SU-DHL-6 (cell line): Measurements from ENCODE around the gene KIF21B.

ENCODE experiments used
- EZH2phosphoT487 ChIP-seq: fragments of 200-600 bp; sonication (generic), shearing (Covaris generic); conservative IDR thresholded peaks from 2 replicates; pipeline ENCODE4 v1.6.1; 2018; ENCODE audit warnings: mild to moderate bottlenecking, antibody characterized with exemption, low read length, moderate library complexity, mixed read lengths
- TF ChIP-seq, protein P1 (sequence below): fragments of 200-600 bp; sonication (generic); IDR thresholded peaks from one replicate; pipeline ENCODE4 v1.5.1; 2017; ENCODE audit warnings: antibody characterized with exemption, mild to moderate bottlenecking, low read length, moderate library complexity; ENCODE audit not compliant: insufficient read depth, poor library complexity, severe bottlenecking

DNA sequence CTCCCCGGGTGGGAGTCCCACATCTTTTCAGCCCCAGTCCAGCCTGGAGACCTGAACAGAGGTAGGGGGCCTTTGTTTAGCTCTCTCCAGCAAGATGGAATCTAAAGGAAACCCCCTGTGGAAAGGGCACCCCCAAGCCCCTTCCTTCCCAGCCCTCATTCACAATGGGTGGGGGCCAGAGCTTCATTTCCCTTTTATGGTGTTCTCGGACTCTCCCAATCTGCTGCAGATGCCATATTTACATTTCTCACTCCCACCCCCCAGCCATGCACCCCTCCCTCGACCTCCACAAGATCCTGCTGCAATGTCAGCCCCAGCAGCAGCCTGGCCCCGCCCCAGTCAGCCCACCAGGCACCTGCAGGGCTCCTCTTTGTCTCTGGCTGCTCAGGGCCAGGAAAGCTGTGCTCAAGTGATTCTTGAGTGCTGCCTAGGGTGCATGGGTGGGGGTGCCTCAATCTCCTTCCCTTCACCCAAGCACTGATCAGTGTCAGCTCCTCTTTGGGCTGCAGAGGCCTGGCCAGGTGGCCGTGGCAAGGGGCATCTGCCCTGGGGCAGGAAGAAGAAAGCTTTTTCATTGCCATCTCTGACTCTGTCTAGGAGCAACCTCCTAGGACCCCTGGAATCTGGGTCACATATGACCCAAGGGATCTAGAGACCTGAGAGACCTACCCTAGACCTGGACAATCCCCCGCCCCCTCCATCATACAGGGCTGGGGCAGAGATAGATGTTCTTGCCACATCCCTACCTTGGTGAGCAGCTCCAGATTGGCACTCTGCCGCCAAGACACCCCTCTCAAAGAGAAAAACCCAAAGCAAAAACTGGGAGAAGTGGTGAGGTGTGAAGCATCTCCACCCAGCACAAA lies 1.7 kb downstream of the KIF21B start:
- TF ChIP-seq, protein P1, sequence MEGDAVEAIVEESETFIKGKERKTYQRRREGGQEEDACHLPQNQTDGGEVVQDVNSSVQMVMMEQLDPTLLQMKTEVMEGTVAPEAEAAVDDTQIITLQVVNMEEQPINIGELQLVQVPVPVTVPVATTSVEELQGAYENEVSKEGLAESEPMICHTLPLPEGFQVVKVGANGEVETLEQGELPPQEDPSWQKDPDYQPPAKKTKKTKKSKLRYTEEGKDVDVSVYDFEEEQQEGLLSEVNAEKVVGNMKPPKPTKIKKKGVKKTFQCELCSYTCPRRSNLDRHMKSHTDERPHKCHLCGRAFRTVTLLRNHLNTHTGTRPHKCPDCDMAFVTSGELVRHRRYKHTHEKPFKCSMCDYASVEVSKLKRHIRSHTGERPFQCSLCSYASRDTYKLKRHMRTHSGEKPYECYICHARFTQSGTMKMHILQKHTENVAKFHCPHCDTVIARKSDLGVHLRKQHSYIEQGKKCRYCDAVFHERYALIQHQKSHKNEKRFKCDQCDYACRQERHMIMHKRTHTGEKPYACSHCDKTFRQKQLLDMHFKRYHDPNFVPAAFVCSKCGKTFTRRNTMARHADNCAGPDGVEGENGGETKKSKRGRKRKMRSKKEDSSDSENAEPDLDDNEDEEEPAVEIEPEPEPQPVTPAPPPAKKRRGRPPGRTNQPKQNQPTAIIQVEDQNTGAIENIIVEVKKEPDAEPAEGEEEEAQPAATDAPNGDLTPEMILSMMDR = no peak
- TF ChIP-seq EZH2phosphoT487 = no peak
